ENCODE results near the gene PER2.

PER2 gene

DNA sequence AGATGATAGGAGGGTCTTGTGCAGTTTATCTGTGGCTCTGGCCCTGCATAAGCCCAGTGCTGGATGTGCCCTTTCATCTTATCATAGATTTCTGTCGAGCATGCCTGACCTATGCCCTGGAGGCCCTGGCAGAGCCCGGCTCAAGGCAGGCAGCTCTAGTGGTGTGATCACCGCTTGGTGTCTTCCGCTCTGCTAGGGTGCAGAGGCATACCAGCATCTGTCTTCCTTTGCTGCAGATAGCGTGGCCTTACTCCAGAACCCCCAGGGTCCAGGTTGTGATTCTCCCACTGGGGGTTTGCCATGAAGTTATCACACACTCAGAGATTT lies 18.2 kb upstream of the PER2 start:
- ATAC-seq, result no peak

DNA sequence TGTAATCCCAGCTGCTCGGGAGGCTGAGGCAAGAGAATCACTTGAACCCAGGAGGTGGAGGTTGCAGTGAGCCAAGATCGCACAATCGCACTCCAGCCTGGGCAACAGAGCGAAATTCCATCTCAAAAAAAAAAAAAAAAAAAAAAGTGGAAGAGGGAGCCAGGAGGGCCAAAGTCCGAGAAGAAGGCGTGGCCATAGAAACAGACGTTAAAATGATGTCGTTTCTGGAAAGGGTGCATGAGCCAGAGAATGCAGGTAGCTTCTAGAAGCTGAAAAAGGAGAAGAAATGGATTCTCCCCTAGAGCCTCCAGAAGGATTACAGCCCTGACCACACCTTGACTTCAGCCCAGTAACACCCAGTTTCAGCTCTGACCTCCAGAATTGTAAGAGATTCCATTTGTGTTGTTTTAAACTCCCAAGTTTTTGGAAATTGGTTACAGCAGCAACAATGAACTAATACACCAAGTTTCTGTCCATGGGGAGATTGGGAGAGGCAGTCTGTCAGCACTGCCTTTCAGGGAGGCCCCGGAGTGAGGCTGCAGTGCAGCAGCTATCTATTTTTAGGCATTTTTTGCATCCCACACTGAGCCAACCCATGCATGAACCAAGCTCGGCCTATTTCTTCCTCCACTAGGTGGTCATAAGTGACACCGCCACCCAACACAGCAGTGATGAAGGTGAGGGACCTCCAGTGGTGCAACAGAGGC lies 17.7 kb upstream of the PER2 start:
- ATAC-seq, result no peak

GRCh38 chr2:238305092-238305862 lies 16.9 kb upstream of the PER2 start:
- no peak for ATAC-seq

DNA sequence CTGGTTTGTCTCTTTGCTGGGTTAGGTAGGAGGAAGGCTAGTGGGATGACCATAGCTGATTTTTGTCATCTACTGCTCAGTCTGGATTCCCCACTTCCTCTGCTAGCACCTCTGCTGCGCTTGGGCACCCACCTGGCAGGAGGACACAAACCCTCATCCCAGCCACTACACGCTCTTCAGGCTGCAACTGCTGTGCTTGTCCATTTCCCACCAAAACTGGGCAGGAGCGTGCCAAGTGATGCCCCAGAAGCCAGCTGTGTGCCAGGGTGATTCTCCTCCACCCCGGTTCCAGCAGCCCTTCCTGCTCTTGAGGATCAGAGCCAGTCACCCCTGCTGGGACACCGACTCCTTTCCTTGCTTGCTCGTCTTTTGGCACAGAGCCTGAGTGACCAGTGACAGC lies 15.7 kb upstream of the PER2 start:
- no peak for ATAC-seq

DNA sequence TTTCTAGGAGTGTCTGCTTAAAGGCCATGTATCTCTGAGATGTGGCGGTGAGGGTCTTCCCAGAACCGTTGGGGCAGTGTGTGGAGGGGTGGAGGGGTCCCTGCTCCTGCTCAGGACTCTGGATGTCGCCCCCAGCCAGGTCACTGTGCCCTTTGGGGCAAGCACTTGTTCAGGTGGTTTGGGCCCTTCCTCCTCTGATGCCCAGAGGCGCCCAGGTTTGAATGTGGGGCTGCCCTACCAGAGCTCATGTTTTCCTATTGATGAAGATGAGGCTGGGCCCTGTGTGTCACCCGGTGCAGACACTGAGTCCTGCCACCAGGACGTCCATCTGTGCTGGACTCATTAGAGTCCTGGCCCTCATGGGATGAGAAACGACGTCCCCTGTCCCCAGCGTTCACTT lies 14.3 kb upstream of the PER2 start:
- ATAC-seq, result no peak

GRCh38 chr2:238302087-238302486 lies 13.7 kb upstream of the PER2 start:
- no peak for ATAC-seq

GRCh38 chr2:238299803-238300202 lies 11.4 kb upstream of the PER2 start:
- ATAC-seq, result no peak

DNA sequence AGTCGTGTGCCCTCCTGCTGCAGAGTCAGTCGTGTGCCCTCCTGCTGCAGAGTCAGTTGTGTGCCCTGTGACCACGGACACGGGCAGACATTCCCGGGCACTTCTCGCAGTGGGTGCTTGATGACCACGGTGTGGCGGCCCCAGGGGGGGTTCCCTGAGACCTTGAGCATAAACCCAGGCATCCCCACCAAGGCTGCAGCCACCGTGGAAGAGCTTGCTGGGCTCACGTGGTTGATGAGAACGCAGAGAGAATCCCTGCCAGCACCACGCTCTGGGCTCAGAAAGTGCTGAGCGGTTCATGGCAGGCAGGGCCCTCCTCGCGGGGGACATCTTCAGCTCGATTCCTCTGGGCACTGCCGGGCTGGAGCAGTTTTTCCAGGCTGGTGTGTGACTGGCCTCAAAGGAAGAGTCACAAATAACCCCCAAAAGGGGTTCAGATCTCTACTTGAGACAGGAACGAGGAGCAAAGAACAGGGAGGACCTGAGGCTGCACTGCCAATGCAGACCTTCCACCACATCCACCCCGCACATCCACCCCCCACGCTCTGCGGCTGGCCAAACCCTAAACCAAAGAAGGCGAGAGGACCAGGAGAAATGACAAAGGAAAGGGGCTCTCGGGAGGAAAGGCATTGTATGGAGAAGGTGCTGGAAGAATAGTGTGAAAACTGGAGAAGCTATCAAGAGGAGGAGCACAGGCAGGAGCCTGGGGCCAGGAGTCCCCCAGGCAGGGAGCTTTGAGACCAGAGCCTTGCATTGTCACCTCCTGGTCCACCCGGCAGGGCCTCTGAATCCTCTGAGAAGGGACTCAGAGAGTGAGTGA lies 8.4 kb upstream of the PER2 start:
- ATAC-seq, result no peak

- ATAC-seq, result no peak
Observed at GRCh38 chr2:238295144-238296112, 7.0 kb upstream of the PER2 start.

GRCh38 chr2:238294393-238295143 lies 6.2 kb upstream of the PER2 start:
- ATAC-seq, result no peak

GRCh38 chr2:238294046-238294392 lies 5.6 kb upstream of the PER2 start:
- ATAC-seq, result no peak

DNA sequence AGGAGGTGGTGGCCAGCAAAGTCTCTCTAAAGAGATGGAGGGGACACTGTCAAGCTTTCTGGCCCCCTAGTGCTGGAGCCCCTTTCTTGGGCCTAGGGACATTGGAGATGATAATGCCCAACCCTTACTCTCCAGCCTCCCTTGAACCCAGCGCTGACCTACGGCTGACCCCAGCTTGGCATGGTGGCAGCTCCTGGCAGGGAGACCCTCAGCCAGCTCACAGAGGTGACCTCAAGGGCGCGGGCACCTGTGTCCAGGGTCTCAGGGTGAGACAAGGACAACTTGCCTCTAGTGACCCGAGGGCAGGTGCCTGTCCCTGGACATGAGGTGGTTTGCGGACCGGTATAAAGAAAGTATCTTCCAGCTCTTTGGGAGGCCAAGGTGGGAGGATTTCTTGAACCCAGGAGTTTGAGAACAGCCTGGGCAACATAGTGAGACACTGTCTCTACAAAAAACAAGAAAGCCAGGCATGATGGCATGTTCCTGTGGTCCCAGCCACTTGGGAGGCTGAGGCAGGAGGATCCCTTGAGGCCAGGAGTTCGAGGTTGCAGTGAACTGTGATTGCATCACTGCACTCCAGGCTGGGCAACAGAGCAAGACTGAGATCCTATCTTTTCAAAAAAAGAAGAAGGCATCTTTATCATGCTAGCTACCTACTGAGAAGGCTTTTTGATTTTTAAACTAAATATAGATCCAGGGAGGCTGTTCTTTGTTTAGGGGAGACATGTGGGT lies 3.3 kb upstream of the PER2 start:
- ATAC-seq, result no peak

DNA sequence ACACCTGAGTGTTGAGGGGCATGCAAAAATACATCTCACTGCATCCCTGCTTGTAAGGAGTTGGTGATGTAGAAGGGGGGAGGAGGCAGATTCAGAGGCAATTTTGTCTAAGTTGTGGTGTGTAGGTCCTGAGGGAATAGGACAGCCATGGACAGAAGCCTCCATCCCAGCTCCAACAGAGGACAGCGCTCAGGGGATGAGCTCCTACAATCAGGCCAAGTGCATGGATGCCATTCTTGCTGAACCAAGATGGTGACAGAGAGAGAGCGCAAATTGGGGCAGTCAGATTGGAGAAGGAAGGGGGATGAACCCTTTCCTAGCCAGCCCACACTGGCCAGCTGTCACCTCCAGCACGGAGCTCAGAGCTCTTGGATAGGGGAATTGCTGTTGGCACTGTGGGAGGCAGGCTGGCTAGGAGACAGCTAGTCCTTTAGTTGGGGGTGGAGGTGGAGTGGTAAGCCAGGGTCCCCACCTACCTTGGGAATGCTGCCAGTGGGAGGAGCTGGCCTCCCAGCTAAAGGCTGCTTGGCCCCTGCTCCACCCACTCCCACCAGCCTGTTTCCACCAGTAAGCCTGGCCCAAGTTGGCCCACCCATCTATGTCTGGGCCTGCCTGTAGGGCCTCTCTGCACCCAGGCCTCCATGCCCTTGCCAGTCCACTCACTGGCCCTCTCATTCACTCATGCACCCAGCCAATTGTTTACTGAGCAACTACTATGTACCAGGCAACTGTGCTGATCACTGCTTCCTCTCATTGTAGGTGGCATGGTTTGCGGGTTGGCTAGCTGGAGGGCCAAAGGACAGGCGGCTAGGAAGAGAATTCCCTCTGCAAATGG lies 2.5 kb upstream of the PER2 start:
- ATAC-seq, result no peak

DNA sequence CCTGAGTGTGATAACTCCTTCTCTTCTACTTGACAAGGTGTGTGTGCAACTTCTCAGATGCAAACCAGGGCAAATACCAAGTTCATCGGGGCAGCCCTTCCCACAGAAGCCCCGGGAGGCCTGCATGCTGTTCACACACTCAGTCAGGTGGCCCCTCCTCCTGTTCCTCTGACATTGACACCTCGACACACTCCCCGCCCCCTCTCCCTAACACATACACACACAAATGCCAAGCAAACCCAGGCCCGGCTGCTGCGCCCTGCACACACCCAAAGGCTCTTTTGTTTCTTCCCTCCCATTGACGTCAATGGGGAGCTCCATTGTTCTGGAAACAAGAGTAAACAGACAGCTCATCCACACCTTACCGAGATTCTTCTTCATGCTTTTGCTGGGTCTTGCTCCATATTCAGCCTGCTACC lies 1.7 kb upstream of the PER2 start:
- ATAC-seq, result no peak

- no peak for ATAC-seq
Observed at GRCh38 chr2:238289574-238289973, 1.2 kb upstream of the PER2 start.

- peak; percentile 88 to 91 for ATAC-seq
Observed at GRCh38 chr2:238288650-238289573, 502 bp upstream of the PER2 start.

GRCh38 chr2:238286987-238287736 lies 1.2 kb downstream of the PER2 start:
- ATAC-seq, result no peak

- ATAC-seq, result no peak
Observed at GRCh38 chr2:238286551-238286950, 1.9 kb downstream of the PER2 start.
